GM19452 (cell line): ENCODE measurements around the gene SND1.

ENCODE experiments used
- ATAC-seq: cut with Tn5 transposase; IDR thresholded peaks from one replicate; pipeline ENCODE4 v1.9.1; 2021; ENCODE audit not compliant: unreplicated experiment

SND1 gene

GRCh38 chr7:128078309-128078708 lies 426.3 kb downstream of the SND1 start:
- ATAC-seq: no peak

DNA sequence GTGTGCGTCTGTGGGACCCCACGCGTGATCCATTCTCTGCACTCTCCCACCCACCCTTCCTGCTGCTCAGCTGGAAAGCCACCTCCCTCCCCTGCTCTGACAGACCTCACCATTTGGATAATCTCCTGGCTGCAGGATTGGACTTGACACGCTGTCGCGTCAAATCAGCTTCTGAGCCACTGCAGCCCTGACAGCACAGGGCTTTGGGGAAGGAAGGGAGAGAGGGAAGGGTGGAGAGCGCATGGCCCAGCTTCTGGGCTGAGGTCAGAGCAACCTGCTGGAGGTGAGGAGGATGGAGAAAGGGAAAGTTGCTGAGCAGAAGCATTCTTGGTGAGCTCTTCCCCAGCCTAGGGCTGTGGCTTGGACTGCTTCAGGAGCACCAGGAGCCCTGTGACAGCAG lies 428.2 kb downstream of the SND1 start:
- ATAC-seq: no peak

- ATAC-seq: no peak
Observed at GRCh38 chr7:128081351-128081750, 429.4 kb downstream of the SND1 start.

GRCh38 chr7:128081808-128082207 lies 429.8 kb downstream of the SND1 start:
- no peak for ATAC-seq

DNA sequence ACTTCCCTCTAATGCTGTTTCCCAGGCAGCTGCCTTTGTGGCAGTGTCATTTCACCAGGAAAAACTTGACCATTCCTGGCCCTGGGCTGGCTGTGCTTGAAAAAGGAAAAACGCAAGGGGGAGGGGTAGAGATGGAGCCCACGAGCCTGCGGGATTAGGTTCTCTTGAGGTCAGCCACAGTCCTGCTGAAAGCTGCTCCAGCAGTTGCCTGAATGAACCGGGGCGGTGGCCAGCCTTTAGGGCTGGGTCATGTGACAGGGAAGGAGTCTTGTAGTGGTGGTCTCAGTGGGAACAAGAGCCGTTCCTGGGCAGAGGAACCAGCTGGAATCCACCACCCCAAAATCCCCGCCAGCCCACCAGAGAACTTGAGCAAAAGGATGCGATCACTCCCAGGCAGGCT lies 430.4 kb downstream of the SND1 start:
- ATAC-seq: no peak

DNA sequence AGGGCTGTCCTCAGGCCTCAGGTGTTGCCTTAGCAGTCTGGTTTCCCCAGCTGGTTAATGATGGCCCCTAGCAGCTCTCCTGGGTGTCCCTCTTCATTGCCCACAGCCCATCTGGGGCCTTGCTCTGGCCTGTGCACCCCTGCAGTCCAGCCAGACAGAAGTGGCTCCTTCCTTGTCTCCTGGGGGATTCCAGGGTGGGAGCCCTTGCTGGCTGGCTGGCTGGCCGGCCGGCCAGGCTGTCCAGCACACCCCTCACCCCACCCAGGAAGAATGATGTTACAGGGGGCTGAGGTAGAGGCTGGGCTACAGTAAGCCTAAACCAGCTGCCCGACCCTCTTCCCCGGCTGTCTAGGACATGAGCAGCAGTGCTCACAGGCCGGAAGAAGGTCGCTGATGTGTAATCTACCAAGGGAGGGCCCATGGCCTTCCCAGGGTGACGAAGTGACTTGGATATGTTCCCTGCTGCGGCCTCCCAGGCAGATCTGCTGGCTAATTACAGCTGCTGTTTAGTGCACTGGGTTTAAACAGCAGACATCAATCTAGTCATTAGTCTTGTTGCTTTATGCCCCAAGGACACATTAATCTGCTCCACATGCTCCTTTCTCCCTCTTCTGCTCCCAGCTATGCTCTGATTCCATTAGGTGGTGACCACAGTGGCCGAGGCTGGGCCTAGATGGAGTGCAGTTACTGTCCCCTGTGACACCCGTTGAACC lies 433.1 kb downstream of the SND1 start:
- ATAC-seq: no peak

- ATAC-seq: no peak
Observed at GRCh38 chr7:128090492-128090891, 438.5 kb downstream of the SND1 start.

DNA sequence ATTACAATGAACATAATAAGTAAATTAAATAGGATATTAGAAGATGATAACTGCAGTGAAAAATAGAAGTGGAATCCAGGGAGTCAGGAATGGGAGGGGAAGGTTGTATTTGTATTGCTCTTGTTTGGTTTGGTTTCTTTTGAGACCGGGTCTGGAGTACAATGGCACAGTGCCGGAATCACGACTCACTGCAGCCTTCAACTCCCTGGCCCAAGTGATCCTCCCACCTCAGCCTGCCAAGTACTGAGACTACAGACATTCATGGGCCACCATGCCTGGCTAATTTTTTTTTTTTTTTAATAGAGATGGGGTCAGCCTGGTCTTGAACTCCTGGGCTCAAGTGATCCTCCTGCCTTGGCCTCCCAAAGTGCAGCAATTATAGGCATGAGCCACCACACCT lies 439.1 kb downstream of the SND1 start:
- ATAC-seq: no peak

GRCh38 chr7:128092221-128092620 lies 440.2 kb downstream of the SND1 start:
- ATAC-seq: no peak

- no peak for ATAC-seq
Observed at GRCh38 chr7:128093614-128094570, 441.9 kb downstream of the SND1 start.

DNA sequence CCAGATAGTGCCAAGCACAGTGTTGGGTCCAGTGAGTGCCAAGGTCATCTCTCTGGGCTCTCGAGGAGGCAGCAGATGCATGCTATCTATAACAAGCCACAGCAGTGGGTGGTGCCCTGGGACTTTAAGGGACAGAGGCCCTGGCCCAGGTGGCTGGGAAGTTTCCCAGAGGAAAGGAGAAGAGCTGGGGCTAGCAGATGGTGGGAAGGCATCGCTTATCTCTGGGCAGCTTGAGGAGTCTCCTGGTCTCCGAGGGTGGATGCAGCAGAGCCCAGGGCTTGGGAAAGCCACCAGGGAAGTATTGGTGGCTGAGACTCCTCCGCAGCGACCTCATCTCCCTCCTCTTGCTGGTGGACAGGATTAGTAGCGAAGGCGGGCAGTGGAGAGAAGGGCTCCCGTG lies 442.7 kb downstream of the SND1 start:
- ATAC-seq: no peak

DNA sequence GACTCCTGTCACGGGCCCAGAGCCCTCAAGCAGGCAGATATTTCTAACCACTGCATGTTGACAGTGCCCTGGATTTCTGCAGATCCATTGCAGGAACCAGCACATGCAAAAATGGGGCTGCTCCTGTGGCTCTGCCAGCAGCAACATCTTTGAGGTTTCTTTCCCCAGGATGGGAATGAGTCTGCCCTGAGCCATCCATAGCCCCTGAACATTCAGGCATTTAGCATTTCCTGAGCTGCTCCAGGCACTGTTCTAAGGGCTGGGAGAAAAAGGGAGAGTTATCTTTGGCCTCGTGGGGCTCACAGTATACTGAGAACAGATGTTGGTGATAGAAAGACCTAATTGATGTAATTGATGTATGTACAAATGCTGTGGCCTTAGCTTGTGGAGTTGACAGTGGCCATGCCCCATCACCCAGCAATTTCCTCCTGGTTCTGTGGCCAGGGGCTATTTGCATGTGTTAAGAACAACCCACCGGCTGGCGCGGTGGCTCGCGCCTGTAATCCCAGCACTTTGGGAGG lies 445.3 kb downstream of the SND1 start:
- no peak for ATAC-seq

GRCh38 chr7:128098629-128099028 lies 446.6 kb downstream of the SND1 start:
- ATAC-seq: no peak

DNA sequence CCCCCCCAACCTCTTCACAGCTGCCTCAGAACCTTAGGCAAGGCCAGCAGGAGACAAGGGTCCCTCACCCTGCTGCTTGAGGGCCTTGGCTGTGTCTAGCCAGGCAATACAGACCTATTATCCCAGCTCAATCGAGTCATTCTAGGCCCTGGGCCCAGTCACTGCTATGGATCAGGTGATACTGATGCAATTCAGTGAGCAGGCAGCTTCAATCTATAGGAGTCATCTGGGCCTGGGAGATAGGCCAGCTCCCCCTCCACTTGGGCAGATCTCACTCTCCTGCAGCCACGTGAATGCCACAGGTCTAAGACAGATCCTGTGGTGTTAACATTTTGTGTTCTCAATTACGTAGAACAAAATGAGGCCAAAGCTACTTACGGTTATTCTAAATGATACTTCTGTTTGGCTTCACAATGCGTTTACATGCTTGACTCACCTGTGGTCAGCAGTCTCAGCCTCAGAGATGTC lies 447.2 kb downstream of the SND1 start:
- ATAC-seq: no peak

DNA sequence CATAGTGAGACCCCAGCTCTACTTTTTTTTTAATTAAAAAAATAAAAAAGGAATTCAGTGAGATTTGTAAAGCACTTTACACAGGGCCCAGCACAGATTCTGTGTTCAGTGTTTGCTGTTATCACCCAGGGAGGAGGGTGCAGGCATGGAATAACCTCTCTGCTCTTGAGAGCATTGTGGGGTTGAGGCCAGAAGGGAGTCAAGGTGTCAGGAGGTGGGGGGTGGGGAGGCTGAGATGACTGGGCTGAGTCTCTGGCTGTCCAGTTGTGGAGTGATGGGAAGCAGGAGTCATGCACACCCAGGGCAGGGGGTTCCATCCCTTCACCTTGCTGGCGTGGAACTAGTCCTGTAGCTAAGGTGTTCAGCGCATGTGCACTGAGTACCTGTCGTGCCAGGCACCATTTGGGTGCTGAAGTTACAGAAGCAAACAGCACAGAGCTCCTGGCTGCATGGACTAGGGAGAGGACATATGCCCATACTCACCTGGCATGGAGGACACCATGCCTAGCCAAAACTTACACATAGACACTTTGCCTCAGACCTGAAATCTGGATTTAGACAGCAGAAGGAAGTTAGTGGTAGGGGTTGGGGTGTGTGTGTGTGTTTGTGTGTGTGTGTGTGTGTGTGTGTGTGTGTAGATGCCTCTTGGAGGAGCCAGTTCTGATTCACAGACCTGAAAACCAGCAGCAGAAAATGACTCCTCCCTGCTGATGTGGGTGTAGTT lies 448.4 kb downstream of the SND1 start:
- ATAC-seq: no peak

DNA sequence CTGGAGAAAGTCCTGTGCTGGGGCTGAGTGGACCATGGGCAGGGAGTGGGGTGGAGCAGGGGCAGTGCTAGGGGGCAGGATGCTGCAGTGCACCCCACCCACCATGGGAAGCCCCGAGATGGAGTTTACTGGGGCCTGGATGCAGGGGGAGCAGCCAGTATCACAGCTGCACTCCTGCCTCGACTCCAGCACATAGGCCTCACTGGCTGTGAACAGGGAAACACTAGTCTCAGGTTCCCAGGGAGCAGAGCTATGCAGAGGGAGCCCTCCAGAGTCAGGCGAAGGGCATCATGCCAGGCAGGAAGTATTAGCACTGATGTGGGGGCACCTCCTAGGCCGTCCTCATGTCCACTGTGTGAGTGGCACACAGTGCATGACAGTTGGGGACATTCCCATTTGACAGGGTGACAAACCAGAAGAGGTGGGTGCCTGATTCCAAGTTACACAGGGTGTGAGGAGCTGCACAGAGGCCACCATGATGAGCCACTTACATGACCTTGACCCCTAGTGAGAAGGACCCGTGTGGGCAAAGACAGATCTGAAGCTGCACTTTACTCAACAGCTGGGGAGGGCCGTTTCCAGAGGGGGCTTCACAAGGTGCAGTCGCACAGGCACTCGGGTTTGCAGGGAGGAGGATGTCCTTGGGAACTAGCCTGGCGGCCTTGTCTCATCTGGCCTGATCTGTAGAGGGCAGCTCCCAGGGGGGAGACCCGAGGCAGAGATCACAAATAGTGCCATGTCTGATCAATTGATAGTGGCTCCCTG lies 449.1 kb downstream of the SND1 start:
- ATAC-seq: no peak

GRCh38 chr7:128102490-128103291 lies 450.7 kb downstream of the SND1 start:
- no peak for ATAC-seq

DNA sequence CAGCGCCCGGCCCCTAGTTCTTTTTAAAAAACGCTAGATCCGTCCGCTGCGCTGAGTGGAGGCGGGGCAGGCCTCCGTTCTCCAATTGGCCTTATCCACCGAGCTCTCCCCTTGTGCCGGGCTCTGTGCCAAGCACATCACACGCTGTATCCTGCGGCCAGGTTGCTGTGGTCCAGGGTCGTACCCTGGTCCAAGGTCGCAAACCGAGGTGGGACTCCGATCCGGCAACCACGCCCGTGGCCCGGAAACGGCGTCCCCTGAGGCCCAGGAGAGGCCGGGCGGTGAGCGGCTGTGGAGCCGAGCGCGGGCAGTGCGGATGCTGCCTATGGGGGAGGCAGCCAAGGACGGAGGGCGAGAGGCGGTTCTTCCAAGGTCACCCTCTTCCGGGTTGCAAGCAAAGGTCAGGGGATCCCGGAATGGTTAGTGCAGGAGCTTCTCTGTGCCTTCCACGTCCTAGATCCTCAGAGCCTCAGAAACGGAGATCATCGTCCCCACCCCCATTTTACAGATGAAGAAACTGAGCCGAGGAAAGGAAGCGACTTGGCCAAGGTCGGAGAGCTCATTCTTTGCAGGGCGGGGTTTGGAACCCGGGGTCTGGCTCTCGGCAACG lies 451.6 kb downstream of the SND1 start:
- ATAC-seq: peak; percentile 43

DNA sequence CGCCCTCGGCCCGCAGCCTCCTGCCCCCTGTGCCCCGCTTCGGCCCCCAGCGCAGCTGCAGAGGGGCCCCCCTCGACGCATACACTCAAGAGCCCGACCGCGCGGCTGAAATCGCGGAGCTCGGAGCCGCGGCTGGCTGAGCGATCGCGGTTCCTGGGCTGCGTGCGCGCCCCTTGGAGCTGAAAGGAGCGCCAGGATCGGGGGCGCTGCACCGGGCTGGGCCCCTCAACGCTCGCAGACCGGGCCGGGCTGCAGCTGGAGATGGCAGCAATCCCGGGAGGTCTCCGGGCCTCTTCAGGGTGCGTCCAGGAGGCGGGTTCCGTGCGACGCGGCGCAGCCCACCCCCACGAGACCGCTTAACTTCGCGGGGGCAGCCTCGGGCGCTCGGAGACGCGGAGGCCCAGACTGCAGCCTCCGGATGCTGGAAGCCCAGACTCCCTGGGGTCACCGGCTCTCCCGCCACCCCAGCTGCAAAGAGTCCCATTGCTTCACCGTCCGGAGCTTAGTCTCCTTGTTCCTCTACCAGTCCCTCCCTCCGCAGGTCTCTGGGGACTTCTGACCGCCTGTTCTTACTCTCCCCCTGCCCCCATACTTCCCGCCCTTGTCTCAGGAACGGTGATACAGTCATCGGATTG lies 452.2 kb downstream of the SND1 start:
- ATAC-seq: peak; percentile 18
